Upper lobe of right lung (tissue), 1 donor: ENCODE results near the gene LEMD1. TPM values are rescaled to one million over a fixed set of nuclear protein-coding genes. Genes with fewer than 3 reads are reported as not detected.
A peak's percentile ranks its signal among the peaks of the same experiment; 100 is the strongest.

Source experiments
- ATAC-seq: fragments of 200-7000 bp; cut with Tn5 transposase; one replicate; pipeline ENCODE4 v1.9.1; 2020; ENCODE audit warnings: mild to moderate bottlenecking, moderate library complexity
- DNase-seq: peaks from one replicate; pipeline ENCODE4 v3.0.0-alpha.2; 2020
- H3K27ac ChIP-seq: fragments of 200-600 bp; one replicate; pipeline ENCODE4 v1.8.0; 2022
- H3K27me3 ChIP-seq: fragments of 200-600 bp; one replicate; pipeline ENCODE4 v1.8.0; 2022; ENCODE audit warnings: mild to moderate bottlenecking
- H3K36me3 ChIP-seq: fragments of 200-600 bp; one replicate; pipeline ENCODE4 v1.8.0; 2022
- H3K4me1 ChIP-seq: fragments of 200-600 bp; one replicate; pipeline ENCODE4 v1.8.0; 2022
- H3K4me3 ChIP-seq: fragments of 200-600 bp; one replicate; pipeline ENCODE4 v1.8.0; 2022; ENCODE audit warnings: mild to moderate bottlenecking
- H3K9me3 ChIP-seq: fragments of 200-600 bp; one replicate; pipeline ENCODE4 v1.8.0; 2022
- intact Hi-C: fragments of 100-400 bp; cut with DNase I; formaldehyde crosslinking; loops from one replicate; pipeline ENCODE4 v1.11.0; 2022
- total RNA-seq: library from RNA; stranded (reverse); fragmentation: NEBNext Ultra II Directional; extraction: Animal tissue kit (Norgen Biotek cat#: 25700); gene quantifications from one replicate; pipeline ENCODE4 v1.2.1, GENCODE V29; 2021
- TF ChIP-seq, protein P1 (sequence below): fragments of 200-600 bp; IDR thresholded peaks from one replicate; pipeline ENCODE4 v1.8.0; 2022; ENCODE audit warnings: antibody characterized with exemption
- donor health status: DM: no; HTN: yes; CAD: no; lungs with severe emphysema.

LEMD1 gene
- total RNA-seq, 1 donor from 2014 or later = 2.1 TPM

DNA sequence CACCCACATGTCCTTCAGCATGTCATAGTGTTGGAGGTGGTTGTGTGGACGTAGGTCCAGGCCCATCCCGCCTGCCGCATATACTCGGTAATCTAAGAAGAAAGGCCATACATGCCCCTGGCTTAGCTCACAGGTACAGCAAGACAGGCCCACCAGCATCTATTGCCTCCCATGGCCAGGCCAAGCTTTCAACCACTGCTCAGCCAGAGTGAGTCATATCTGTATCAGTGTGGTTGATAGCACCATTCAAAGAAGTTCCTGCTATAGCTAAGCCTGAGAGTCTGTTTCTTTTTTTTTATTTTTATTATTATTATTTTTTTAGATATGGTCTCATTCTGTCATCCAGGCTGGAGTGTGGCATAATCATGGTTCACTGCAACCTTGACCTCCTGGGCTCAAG is 82.1 kb downstream of the LEMD1 start:
- Histone ChIP-seq H3K36me3 (no peaks in the 10 kb centered on the region), H3K9me3 (no peaks in the 10 kb centered on the region), H3K4me1 (peaks cover 12% of the 10 kb centered on the region), H3K4me3 (no peak overlapping the region), H3K27me3 (peaks cover 21% of the 10 kb centered on the region), H3K27ac (no peak overlapping the region)
- intact Hi-C loops = loop anchor here (10.0 kb wide), 1 partner anchor 185 kb away; no protein-coding TSS in a partner anchor
- TF ChIP-seq, protein P1, sequence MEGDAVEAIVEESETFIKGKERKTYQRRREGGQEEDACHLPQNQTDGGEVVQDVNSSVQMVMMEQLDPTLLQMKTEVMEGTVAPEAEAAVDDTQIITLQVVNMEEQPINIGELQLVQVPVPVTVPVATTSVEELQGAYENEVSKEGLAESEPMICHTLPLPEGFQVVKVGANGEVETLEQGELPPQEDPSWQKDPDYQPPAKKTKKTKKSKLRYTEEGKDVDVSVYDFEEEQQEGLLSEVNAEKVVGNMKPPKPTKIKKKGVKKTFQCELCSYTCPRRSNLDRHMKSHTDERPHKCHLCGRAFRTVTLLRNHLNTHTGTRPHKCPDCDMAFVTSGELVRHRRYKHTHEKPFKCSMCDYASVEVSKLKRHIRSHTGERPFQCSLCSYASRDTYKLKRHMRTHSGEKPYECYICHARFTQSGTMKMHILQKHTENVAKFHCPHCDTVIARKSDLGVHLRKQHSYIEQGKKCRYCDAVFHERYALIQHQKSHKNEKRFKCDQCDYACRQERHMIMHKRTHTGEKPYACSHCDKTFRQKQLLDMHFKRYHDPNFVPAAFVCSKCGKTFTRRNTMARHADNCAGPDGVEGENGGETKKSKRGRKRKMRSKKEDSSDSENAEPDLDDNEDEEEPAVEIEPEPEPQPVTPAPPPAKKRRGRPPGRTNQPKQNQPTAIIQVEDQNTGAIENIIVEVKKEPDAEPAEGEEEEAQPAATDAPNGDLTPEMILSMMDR = no peak
- DNase-seq (no peak), ATAC-seq (no peak)

DNA sequence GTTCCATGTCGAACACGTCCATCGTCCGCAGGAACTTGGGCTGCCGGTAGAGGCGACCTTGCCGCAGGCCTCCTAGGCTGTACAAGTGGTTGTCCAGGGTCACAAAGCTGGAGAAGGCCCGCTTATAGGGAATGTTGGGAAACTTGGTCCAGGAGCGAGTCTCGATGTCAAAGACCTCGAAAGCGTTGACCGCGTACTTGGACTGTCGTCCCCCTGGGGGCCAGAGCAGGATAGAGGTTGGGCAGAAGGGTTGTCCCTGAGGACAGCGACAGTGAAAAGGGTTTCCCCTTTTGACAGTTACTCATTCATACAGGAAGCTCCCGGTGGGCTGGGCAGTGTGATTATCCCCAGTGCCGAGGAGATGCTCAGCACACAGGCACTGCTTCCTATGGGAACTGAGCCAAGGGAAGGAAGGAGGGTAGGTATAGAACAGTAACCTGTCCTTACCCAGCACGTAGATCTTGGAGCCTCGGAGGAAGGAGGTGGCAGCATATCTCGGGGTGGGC is 82.6 kb downstream of the LEMD1 start:
- Histone ChIP-seq H3K27me3 (peaks cover 16% of the 10 kb centered on the region), H3K4me3 (no peak overlapping the region), H3K27ac (no peak overlapping the region), H3K9me3 (no peaks in the 10 kb centered on the region), H3K4me1 (peaks cover 9% of the 10 kb centered on the region), H3K36me3 (no peaks in the 10 kb centered on the region)
- ATAC-seq (no peak), DNase-seq (no peak)
- TF ChIP-seq, protein P1 = no peak
- intact Hi-C loops = no loop called here

DNA sequence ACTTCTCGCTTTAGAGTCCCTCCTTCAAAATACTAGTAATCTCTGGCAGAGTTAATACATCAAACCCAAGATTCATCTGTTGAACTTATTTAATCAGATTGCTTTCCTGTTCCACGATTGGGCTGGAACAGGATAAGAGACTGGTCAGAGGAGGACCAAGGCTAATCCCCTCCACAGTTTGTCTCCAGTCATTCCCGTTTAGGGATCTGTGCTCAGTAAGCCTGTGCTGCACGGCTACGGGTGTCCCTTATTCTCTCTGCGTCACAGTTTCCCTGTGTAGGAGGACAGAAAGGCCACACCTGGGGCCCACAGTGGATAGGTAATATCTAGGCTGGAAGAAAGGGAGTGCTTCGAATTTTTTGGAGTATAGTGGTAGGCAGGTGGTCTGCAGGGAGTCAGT is 83.8 kb downstream of the LEMD1 start:
- no peaks in the 10 kb centered on the region for H3K36me3 ChIP-seq
- H3K27me3 ChIP-seq = peaks cover 4% of the 10 kb centered on the region
- DNase-seq = no peak
- no peak overlapping the region for H3K4me3 ChIP-seq
- ATAC-seq = no peak
- H3K9me3 ChIP-seq = no peaks in the 10 kb centered on the region
- H3K27ac ChIP-seq = no peak overlapping the region
- intact Hi-C loops = no loop called here
- TF ChIP-seq, protein P1 = no peak
- no peaks in the 10 kb centered on the region for H3K4me1 ChIP-seq

DNA sequence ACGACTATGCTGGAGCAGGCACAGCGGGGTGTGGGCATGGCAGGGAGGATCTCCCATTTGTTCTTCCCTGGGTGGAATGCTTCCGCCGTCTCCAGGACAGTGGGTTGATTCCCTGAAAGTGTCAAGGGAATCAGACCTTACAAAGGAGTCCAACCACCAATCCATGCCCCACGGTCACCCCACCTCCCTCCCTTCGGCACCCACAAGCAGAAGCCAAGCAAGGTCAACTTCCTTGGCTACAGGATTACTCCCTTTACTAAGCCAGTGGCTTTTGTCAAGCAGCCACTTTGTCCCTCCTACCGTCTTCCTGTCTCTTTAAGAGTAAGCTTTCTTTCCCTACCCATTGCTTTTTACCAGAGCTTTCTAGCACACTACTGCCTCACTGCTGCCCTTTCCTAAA is 84.4 kb downstream of the LEMD1 start:
- Histone ChIP-seq H3K9me3 (no peaks in the 10 kb centered on the region), H3K27ac (no peak overlapping the region), H3K4me1 (no peaks in the 10 kb centered on the region), H3K4me3 (no peak overlapping the region), H3K27me3 (no peaks in the 10 kb centered on the region), H3K36me3 (no peaks in the 10 kb centered on the region)
- TF ChIP-seq, protein P1 = no peak
- intact Hi-C loops = no loop called here
- no peak for DNase-seq
- no peak for ATAC-seq

DNA sequence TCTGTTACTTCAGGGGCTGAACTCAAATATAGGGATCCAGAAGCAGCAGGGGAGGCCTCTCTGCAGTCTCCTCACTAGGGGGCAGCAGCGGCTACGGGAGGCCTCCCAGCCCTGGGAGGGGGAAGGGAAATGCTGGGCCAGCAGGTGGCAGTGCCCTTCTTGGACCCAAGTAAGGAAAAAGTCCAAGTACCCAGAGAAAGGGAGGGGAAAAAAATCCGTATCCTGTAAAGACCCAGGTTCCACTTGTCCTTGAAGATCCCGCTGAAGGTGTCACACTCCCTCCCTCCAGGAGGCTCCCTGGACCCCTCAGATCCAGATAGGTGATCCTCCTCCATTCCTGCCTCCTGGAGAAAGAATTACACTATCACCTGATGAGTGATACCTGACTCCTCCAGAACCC is 86.2 kb downstream of the LEMD1 start:
- ATAC-seq (peak; percentile 96), DNase-seq (peak; percentile 92)
- Histone ChIP-seq H3K4me1 (no peaks in the 10 kb centered on the region), H3K36me3 (no peaks in the 10 kb centered on the region), H3K27ac (no peak overlapping the region), H3K27me3 (no peaks in the 10 kb centered on the region), H3K4me3 (no peak overlapping the region), H3K9me3 (no peaks in the 10 kb centered on the region)
- TF ChIP-seq, protein P1 = peak; percentile 93
- intact Hi-C loops = no loop called here
